DMS114 treated with DMSO at 0.1 percent for 48 hours (cell line): Measurements from ENCODE around the gene ZNF677.
A peak's percentile ranks its signal among the peaks of the same experiment; 100 is the strongest.
"Not testable (repeated sequence)": the region's sequence is repeated elsewhere in the genome, so short reads cannot be mapped to it uniquely, and the experiment has no call there.

Source experiments
- DNase-seq: peaks from one replicate; lab custom pipeline; 2025; ENCODE audit not compliant: unreplicated experiment; lab: John Stamatoyannopoulos, UW

ZNF677 gene

GRCh38 chr19:53254411-53255341 is at the start of gene ZNF677:
ZNF677 (minus strand) TSS chr19:53254873; CDS start chr19:53251550, 3,323 bp downstream.
- peak; percentile 79 for DNase-seq

DNA sequence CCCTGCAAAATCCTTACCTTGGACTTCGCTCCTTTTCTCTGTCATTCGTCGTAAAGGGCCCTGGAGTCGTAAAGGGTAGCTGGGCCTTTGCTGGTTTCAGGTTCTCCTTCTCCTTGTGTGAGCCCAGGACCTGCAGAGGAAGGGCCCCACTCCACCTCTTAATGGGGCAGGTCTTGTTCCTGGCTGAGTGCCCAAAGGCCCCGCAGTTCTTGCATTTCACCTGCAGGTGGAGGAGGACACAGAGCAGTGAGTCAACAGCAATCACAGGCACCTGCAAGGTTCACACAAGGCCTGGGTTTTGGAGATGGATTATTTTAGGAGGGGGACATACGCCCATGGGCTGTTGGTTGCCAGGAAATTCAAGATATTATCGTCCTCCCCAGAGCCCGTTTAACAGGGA is 46.7 kb upstream of the ZNF677 start:
- not testable (repeated sequence) for DNase-seq

- no peak for DNase-seq
These were observed 40.2 kb upstream of the ZNF677 start for GRCh38 chr19:53294786-53295441.

DNA sequence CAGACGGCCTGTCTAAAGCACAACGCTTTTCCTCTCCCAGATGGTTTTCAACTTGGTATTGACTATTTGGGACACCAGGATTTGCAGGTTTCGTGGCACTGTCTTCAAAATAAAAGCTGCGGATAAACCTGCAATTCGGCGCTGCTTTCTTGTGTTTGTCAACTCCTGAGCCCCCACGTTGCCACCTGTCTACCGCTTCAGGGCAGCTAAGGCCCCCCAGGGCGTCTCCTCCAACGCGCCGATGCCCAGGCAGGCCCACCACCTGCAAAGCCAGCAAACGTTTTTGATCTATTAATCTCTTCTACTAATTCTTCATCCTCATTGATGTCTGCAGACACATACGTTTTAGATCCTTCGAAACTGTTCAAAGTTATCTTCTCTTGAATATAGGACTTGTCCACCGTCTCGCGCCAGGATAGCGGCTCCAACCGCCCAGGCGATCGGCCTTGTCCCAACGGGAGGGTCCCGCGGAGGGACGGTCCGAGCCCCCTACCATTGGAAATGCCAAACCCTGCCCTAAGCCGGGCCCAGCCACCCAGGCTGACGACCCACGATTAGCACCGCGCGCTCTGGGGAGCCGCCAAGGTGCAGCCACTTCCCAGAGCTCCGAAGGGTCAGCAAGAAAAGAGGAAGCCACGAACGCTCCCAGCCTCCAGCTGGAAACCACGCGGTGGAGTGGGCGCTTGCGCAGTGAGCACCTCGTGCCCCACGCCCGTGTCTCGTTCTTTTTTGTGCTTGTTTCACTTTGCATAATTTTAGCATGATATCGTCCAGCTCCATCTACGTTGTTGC is 36.3 kb upstream of the ZNF677 start:
- DNase-seq, result no peak

GRCh38 chr19:53285087-53285486 is 30.4 kb upstream of the ZNF677 start:
- DNase-seq, result no peak

DNA sequence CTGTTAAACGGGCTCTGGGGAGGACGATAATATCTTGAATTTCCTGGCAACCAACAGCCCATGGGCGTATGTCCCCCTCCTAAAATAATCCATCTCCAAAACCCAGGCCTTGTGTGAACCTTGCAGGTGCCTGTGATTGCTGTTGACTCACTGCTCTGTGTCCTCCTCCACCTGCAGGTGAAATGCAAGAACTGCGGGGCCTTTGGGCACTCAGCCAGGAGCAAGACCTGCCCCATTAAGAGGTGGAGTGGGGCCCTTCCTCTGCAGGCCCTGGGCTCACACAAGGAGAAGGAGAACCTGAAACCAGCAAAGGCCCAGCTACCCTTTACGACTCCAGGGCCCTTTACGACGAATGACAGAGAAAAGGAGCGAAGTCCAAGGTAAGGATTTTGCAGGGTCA is 27.3 kb upstream of the ZNF677 start:
- DNase-seq, result not testable (repeated sequence)

- no peak for DNase-seq
These were observed 20.8 kb upstream of the ZNF677 start for GRCh38 chr19:53275480-53275879.

GRCh38 chr19:53272044-53272443 is 17.4 kb upstream of the ZNF677 start:
- no peak for DNase-seq

GRCh38 chr19:53269861-53270260 is 15.2 kb upstream of the ZNF677 start:
- DNase-seq, result not testable (repeated sequence)

DNA sequence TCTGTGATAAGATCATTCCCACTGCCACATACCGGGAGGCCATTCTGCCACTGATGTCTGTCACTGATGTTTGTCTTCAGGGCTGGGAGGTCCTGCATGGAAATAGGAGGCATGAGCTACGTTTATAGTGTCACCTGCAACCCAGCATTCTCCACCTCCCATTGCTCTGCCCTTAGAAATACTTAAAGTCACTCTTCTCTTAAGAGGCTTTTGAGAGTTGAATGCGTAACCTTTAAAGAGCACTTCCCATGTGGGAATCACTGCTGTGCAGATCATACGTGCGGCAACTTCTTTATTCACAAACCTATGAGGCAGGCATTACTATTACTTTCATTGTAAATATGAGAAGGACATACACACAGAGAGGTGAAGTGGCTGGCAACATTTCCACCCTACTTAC is 12.9 kb upstream of the ZNF677 start, which contains the start of gene VN1R4:
Gene VN1R4, minus strand, starts transcription at position 101 of the 400 bp plus-strand sequence. Its CDS starts 58 bp downstream, at position 43.
- DNase-seq, result not testable (repeated sequence)

- DNase-seq, result not testable (repeated sequence)
These were observed 3.2 kb upstream of the ZNF677 start, which contains the start of gene VN1R2 for GRCh38 chr19:53257715-53258342. VN1R2 (plus strand) TSS chr19:53258292; CDS start chr19:53258376, 84 bp downstream.

- DNase-seq, result no peak
These were observed 8.2 kb downstream of the ZNF677 start for GRCh38 chr19:53246498-53246897.

- DNase-seq, result no peak
These were observed 17.4 kb downstream of the ZNF677 start for GRCh38 chr19:53237114-53237777.

GRCh38 chr19:53224606-53225005 is 30.1 kb downstream of the ZNF677 start:
- DNase-seq, result no peak

DNA sequence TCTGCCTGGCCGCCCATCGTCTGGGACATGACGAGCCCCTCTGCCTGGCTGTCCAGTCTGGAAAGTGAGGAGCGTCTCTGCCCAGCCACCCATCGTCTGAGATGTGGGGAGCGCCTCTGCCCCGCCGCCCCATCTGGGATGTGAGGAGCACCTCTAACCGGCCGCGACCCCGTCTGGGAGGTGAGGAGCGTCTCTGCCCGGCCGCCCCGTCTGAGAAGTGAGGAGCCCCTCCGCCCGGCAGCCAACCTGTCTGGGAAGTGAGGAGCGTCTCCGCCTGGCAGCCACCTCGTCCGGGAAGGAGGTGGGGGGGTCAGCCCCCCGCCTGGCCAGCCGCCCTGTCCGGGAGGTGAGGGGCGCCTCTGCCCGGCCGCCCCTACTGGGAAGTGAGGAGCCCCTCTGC is 32.0 kb downstream of the ZNF677 start:
- not testable (repeated sequence) for DNase-seq

GRCh38 chr19:53212703-53213320 is 41.9 kb downstream of the ZNF677 start:
- no peak for DNase-seq

GRCh38 chr19:53211554-53211953 is 43.1 kb downstream of the ZNF677 start:
- DNase-seq, result not testable (repeated sequence)

- DNase-seq, result peak; percentile 85
These were observed 57.8 kb downstream of the ZNF677 start for GRCh38 chr19:53196777-53197396.

- peak; percentile 86 for DNase-seq
These were observed 59.3 kb downstream of the ZNF677 start for GRCh38 chr19:53195265-53195903.
